Thyroid gland (tissue), 4 donors: ENCODE results near the gene SLC2A1. TPM values are rescaled to one million over a fixed set of nuclear protein-coding genes. Genes with fewer than 3 reads are reported as not detected.

Experiments used
- DNase-seq, 2 donors: peaks; one replicate each; pipeline ENCODE4 v3.0.0-alpha.2; 2019
- H3K27ac ChIP-seq, 3 donors: fragments of 200-600 bp; sonication (generic); 1 replicate in 2 of 3; 2 replicates in 1 of 3; pipeline ENCODE4 v1.5.1; 2016 to 2019; ENCODE audit warnings: mild to moderate bottlenecking in 1 of 3, moderate library complexity in 1 of 3
- H3K27me3 ChIP-seq: fragments of 200-600 bp; sonication (generic); one replicate; pipeline ENCODE4 v1.5.1; 2019
- H3K36me3 ChIP-seq, 2 donors: fragments of 200-600 bp; sonication (generic); one replicate each; pipeline ENCODE4 v1.5.1; 2016 to 2019
- H3K4me1 ChIP-seq, 2 donors: fragments of 200-600 bp; sonication (generic); one replicate each; pipeline ENCODE4 v1.5.1; 2017 to 2019
- H3K4me3 ChIP-seq, 3 donors: fragments of 200-600 bp; sonication (generic); replicated peaks in 1 of 3; 1 replicate in 2 of 3; 2 replicates in 1 of 3; pipeline ENCODE4 v1.5.1; 2016; ENCODE audit warnings: mild to moderate bottlenecking in 1 of 3
- H3K9me3 ChIP-seq: fragments of 200-600 bp; sonication (generic); one replicate; pipeline ENCODE4 v1.5.1; 2017
- POLR2A ChIP-seq, 2 donors: fragments of 450-650 bp; IDR thresholded peaks; one replicate each; pipeline ENCODE4 v1.6.1; 2017; ENCODE audit warnings: antibody characterized with exemption in 2 of 2, mild to moderate bottlenecking in 2 of 2, moderate library complexity in 1 of 2
- WGBS, 2 donors: methylation state at CpG; one replicate each; pipeline ENCODE4 v1.1.5; 2017; 5-methylcytosine and 5-hydroxymethylcytosine counted together
- intact Hi-C: fragments of 100-400 bp; cut with DNase I; formaldehyde crosslinking; loops from one replicate; pipeline ENCODE4 v1.15.1; 2023
- total RNA-seq, 4 donors: library from RNA; depleted of rRNA; stranded (reverse); fragments of >200 nt; gene quantifications; one replicate each; pipeline ENCODE4 v1.2.3, GENCODE V29; 2016
- TF ChIP-seq, protein P1 (sequence below), 6 experiments: fragments of 200-600 bp in 3 of 6; fragments of 450-650 bp in 3 of 6; sonication (generic) in 3 of 6; IDR thresholded peaks; one replicate each; pipeline ENCODE4 v1.5.1; 2016 to 2019; ENCODE audit warnings: antibody characterized with exemption in 6 of 6, mild to moderate bottlenecking in 2 of 6, inconsistent platforms in 1 of 6, moderate library complexity in 1 of 6

Gene SLC2A1
- total RNA-seq, 4 donors from 2014 or later, result 15.0 to 208 (median 91.4) TPM

DNA sequence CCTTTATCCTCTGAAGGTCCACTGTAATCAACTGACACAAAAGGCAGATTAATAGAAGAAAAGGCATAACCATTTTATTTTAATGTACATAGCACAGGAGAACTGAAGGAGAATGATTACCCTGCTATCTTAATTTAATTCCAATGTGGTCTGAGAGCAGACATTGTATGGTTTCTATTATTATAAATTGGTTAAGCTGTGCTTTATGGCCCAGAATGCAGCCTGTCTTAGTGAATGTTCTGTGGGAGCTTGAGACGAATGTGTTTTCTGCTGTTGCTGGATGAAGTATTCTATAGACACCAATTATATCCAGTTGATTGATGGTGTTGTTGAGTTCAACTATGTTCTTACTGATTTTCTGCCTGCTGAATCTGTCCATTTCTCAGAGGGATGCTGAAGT, 25.0 kb upstream of the SLC2A1 start:
- Histone ChIP-seq H3K9me3 (no peaks in the 10 kb centered on the region), H3K27me3 (no peaks in the 10 kb centered on the region), H3K27ac (no peak overlapping the region), H3K4me3 (no peak overlapping the region), H3K36me3 (no peaks in the 10 kb centered on the region), H3K4me1 (no peaks in the 10 kb centered on the region)
- DNase-seq, result no peak
- TF ChIP-seq POLR2A (IDR thresholded peaks at IDR 0.05), result no peak
- TF ChIP-seq, protein P1, sequence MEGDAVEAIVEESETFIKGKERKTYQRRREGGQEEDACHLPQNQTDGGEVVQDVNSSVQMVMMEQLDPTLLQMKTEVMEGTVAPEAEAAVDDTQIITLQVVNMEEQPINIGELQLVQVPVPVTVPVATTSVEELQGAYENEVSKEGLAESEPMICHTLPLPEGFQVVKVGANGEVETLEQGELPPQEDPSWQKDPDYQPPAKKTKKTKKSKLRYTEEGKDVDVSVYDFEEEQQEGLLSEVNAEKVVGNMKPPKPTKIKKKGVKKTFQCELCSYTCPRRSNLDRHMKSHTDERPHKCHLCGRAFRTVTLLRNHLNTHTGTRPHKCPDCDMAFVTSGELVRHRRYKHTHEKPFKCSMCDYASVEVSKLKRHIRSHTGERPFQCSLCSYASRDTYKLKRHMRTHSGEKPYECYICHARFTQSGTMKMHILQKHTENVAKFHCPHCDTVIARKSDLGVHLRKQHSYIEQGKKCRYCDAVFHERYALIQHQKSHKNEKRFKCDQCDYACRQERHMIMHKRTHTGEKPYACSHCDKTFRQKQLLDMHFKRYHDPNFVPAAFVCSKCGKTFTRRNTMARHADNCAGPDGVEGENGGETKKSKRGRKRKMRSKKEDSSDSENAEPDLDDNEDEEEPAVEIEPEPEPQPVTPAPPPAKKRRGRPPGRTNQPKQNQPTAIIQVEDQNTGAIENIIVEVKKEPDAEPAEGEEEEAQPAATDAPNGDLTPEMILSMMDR (IDR thresholded peaks at IDR 0.05), result no peak
- WGBS, 2 donors, result 61 to 79% methylated on average over 1 of the region's 1 CpG
- intact Hi-C loops, result no loop called here

DNA sequence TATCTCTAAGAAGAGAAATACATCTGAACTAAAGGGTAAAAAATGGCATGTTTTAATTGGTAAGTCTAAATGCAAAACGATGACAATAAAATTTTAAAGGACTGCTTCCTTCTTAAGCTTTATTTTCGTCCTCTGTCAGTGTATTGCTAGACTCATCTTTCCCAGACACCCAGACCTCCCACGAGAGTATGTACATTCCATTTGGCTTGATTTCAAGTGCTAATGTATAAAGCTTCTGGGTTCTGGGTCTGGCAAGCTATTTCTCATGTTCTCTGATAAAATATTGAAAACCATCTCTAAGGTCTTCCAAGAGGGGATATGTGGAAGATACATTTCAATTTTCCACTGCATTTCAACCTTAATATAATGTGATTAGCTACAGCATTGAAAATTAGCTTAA, 24.6 kb upstream of the SLC2A1 start:
- intact Hi-C loops, result no loop called here
- TF ChIP-seq, protein P1 (IDR thresholded peaks at IDR 0.05), result no peak
- TF ChIP-seq POLR2A (IDR thresholded peaks at IDR 0.05), result no peak

GRCh38 chr1:42982641-42983040, 24.0 kb upstream of the SLC2A1 start:
- no peak for DNase-seq
- no peaks in the 10 kb centered on the region for H3K4me1 ChIP-seq
- H3K27ac ChIP-seq, result no peak overlapping the region
- intact Hi-C loops, result no loop called here
- H3K4me3 ChIP-seq, result no peak overlapping the region
- H3K9me3 ChIP-seq, result no peaks in the 10 kb centered on the region
- no peaks in the 10 kb centered on the region for H3K36me3 ChIP-seq
- no peaks in the 10 kb centered on the region for H3K27me3 ChIP-seq
- TF ChIP-seq POLR2A (IDR thresholded peaks at IDR 0.05), result no peak
- TF ChIP-seq, protein P1 (IDR thresholded peaks at IDR 0.05), result no peak
- WGBS, 2 donors, result 79 to 89% methylated on average over 6 of the region's 6 CpGs

More for the DNA sequence above, 24.6 kb upstream of the SLC2A1 start:
- H3K27me3 ChIP-seq, result no peaks in the 10 kb centered on the region
- H3K4me1 ChIP-seq, result no peaks in the 10 kb centered on the region
- no peak overlapping the region for H3K27ac ChIP-seq
- 63 to 64% methylated on average over 3 of the region's 3 CpGs for WGBS, 2 donors
- no peaks in the 10 kb centered on the region for H3K36me3 ChIP-seq
- no peaks in the 10 kb centered on the region for H3K9me3 ChIP-seq
- H3K4me3 ChIP-seq, result no peak overlapping the region
- no peak for DNase-seq

DNA sequence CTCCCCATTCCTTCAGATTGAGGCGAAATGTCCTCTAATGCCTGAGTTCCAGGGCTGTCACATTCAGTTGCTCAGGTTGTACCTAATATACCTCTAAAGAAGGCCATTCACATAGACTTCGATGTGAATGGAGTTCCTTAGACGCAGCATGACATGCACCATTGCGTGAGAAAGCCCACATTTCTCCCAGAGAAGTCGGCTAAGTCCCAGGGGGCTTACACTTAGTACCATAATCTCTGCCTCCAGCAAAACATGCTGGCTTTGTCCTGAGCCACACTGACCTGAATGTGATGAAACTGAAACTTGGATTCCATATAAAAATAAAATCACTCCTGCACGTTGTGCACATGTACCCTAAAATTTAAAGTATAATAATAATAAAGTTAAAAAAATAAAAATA, 23.2 kb upstream of the SLC2A1 start:
- Histone ChIP-seq H3K4me3 (no peak overlapping the region), H3K27me3 (no peaks in the 10 kb centered on the region), H3K36me3 (no peaks in the 10 kb centered on the region), H3K27ac (no peak overlapping the region), H3K4me1 (no peaks in the 10 kb centered on the region), H3K9me3 (no peaks in the 10 kb centered on the region)
- DNase-seq, result no peak
- WGBS, 2 donors, result 70% methylated on average over 6 of the region's 6 CpGs
- intact Hi-C loops, result no loop called here
- no peak for TF ChIP-seq POLR2A (IDR thresholded peaks at IDR 0.05)
- TF ChIP-seq, protein P1 (IDR thresholded peaks at IDR 0.05), result no peak

DNA sequence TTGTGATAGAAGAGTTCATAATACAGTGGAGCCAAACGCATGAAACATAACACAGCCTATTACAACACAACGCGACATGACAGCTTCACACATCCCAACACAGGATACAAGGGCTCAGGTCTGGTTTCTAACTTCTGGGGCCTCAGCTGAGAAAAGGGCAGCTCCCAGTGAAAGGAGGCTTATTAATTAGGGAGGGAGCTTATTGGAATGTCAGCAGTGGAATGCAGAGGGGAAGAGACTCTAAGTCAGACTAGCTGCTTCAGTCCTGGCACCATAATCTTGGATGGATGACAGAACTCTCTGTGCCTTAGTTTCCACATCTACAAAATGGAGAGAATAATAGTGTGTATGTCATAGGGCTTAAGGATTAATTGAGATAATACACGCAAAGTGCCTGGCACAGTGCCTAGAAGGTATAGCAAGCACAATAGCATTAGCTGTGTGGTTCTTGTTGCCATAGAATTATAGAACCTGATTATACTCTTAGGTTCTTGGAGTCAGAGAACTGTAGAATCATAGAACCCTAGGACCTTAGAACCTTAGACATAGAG, 22.7 kb upstream of the SLC2A1 start:
- H3K36me3 ChIP-seq, result no peaks in the 10 kb centered on the region
- H3K27ac ChIP-seq, result no peak overlapping the region
- WGBS, 2 donors, result 67 to 83% methylated on average over 4 of the region's 4 CpGs
- H3K27me3 ChIP-seq, result no peaks in the 10 kb centered on the region
- intact Hi-C loops, result no loop called here
- no peaks in the 10 kb centered on the region for H3K4me1 ChIP-seq
- H3K9me3 ChIP-seq, result no peaks in the 10 kb centered on the region
- DNase-seq, result no peak
- no peak overlapping the region for H3K4me3 ChIP-seq
- TF ChIP-seq, protein P1 (IDR thresholded peaks at IDR 0.05), result no peak
- no peak for TF ChIP-seq POLR2A (IDR thresholded peaks at IDR 0.05)
